ENCODE data around the gene MEG3. TPM values are rescaled to one million over a fixed set of nuclear protein-coding genes. Genes with fewer than 3 reads are reported as not detected.

The MEG3 gene
- total RNA-seq, 1 donor from 2014 or later = 0.18 TPM

DNA sequence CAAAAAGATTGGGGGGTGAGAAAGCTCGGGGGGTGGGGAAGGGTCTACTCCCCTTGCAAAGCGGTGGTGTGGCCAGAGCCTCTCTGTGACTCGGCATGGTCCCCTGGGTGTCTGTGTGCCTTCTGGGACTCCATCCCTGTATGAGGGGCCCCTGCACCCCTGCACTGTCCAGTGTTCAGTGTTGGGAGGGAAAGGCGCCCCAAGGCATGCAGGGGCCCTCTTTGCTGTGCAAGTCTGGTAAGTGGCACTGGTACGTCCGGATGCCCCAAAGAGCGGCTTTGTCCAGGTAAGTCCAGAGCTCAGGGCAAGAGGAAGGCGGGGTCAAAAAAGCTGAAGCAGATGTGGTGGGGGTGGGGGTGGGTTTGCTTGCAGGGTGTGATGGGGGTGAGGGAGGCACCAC is 53.9 kb downstream of the MEG3 start:
- Mint-ChIP-seq H3K36me3 (no peaks in the 10 kb centered on the region), H3K27me3 (ENCODE audit: low read depth) (no peaks in the 10 kb centered on the region), H3K4me1 (no peaks in the 10 kb centered on the region), H3K4me3 (no peak overlapping the region), H3K9me3 (peaks cover 22% of the 10 kb centered on the region), H3K27ac (no peak overlapping the region)
- DNase-seq (ENCODE audit: low spot score in 2 of 2, unreplicated experiment in 2 of 2) = no peak
- no peak for TF ChIP-seq CTCF (IDR thresholded peaks at IDR 0.05; ENCODE audit: unreplicated experiment)

DNA sequence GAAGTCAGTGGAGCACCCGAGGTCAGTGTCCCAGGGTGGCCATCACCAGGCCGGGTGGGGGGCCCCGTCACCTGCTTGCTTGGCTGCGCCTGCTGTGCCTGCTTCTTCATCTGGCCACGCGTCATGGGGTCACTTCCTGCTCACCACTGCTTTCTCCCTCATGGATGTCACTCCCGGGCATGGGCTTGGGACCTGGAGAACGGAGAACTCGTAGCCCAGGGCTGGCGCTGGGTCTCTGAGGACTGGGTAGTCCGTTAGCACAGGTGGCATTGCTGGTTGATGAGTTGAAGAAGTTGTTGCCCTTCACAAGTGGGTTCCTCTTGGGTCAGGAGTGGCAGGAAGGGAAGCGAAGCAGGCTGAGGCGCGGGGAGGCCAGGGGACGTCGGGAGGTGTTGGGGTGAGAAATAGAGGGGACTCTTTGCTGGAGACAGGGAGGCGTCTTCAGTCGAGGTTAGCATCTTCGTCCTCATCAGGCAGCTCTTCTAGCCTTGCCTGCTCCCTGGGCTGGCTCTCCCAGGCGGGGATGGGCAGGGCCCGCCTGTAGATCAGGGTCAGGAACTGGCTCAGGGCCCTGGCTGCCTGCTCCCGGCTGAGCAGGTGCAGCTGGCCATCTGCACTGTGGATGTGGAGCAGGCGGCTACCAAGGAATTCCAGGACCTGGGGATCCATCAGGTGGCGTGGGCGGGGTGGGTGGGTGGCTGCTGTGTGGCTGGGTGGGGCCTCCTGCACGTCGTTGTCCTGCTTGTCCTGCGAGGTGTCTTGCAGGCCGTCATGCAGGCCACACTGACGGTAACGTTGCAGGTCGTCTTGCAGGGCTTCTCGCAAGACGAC is 54.6 kb downstream of the MEG3 start:
- Mint-ChIP-seq H3K9me3 (peaks cover 22% of the 10 kb centered on the region), H3K36me3 (no peaks in the 10 kb centered on the region), H3K4me1 (peaks cover 1% of the 10 kb centered on the region), H3K4me3 (no peak overlapping the region), H3K27ac (no peak overlapping the region), H3K27me3 (ENCODE audit: low read depth) (peaks cover under 1% of the 10 kb centered on the region)
- TF ChIP-seq CTCF (IDR thresholded peaks at IDR 0.05; ENCODE audit: unreplicated experiment) = no peak
- no peak for DNase-seq (ENCODE audit: low spot score in 2 of 2, unreplicated experiment in 2 of 2)

DNA sequence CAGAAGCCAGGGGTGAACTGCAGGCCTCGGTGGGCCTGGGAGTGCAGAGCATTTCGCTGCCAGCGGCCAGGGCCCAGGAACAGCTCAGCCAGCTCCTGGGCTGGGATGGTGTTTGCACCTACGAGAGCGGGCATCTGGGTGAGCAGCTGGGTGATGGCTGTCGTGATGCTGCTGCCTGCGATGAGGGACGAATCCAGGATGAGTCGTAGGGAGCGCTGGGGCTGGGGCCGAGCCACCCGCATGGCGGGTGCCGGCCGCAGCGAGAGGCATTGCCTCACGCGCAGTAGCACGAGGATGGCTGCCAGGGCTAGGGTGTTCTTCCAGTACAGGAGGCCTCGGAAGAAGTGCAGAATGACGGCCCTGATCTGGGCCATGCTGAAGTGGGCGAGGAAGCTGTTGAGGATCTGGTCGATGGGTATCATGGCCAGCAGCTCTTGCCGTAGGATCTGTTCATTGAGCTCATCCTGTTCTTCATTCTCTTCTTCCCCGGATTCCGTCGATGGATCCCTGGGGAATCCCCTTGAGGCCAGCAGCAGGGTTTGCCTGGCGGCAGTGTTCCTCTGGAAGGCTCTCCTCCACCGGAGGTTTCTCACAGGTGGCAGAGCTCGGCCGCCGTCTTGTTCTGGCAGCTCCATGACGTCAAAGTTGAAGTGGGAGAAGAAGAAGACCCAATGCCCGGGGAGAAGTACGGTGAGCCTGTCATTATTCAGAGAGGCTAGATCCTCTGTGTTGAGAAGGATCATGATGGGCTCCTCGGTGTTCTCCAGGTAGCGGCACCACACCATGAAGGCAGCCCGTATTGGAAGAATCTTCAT is 55.5 kb downstream of the MEG3 start:
- DNase-seq (ENCODE audit: low spot score in 2 of 2, unreplicated experiment in 2 of 2) = no peak
- Mint-ChIP-seq H3K36me3 (no peaks in the 10 kb centered on the region), H3K4me1 (peaks cover 10% of the 10 kb centered on the region), H3K9me3 (peaks cover 22% of the 10 kb centered on the region), H3K27ac (no peak overlapping the region), H3K27me3 (ENCODE audit: low read depth) (peaks cover 4% of the 10 kb centered on the region), H3K4me3 (no peak overlapping the region)
- no peak for TF ChIP-seq CTCF (IDR thresholded peaks at IDR 0.05; ENCODE audit: unreplicated experiment)

DNA sequence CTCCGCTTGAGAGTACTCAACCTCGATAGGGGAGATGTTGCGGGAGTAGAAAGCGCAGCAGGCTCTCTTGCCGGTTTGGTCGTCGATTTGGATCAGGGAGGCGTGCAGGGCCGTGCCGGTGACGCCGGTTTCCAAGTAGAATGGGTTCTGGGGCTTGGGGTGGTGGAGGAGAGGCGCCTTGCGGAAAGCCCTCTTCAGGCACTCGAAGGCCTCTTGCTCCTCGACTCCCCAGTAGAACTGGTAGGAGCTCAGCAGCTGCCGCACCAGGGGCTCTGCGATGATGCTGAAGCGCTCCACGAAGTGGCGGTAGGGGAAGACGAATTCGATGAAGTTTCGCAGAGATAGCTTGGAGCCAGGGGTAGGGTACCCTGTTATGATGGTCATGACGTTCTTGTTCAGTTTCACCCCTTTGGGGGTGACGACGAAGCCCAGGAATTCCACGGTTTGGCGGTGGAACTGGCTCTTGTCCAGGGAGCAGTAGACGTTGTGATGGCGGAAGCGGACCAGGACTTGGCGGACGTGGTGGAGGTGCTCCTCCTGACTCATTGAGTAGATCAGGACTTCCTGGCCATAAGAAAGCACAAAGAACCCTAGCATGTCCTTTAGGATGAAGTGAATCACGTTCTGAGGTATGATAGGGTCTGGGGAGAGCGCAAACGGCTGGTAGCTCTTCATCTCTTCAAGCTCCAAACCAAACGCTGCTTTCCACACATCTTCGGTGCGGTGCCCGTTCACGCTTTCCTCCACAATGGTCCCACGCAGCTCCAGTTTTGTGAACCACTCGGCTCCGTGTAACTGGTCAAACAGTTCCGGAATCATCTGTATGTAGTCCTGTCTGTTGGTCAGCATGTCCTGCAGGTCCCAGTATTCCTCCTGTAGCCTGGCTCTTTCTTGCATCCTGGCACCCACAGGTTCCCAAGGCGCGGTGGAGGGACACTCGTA is 56.4 kb downstream of the MEG3 start:
- Mint-ChIP-seq H3K4me3 (no peak overlapping the region), H3K9me3 (peaks cover 22% of the 10 kb centered on the region), H3K27ac (no peak overlapping the region), H3K36me3 (no peaks in the 10 kb centered on the region), H3K27me3 (ENCODE audit: low read depth) (peaks cover 4% of the 10 kb centered on the region), H3K4me1 (peaks cover 14% of the 10 kb centered on the region)
- no peak for DNase-seq (ENCODE audit: low spot score in 2 of 2, unreplicated experiment in 2 of 2)
- no peak for TF ChIP-seq CTCF (IDR thresholded peaks at IDR 0.05; ENCODE audit: unreplicated experiment)
